K562 (cell line): ENCODE measurements around the gene TRIM13. TPM values are rescaled to one million over a fixed set of nuclear protein-coding genes. Genes with fewer than 3 reads are reported as not detected.

Experiments used
- ATAC-seq: fragments of 200-7000 bp; cut with Tn5 transposase; 3 replicates; pipeline ENCODE4 v1.9.1; 2020; ENCODE audit warnings: moderate library complexity
- BruUV-seq: library from RNA; stranded (reverse); fragments of 400-500 nt; replicated peaks from 2 replicates; lab custom pipeline; 2021; lab: Mats Ljungman, UMichigan
- CTCF ChIA-PET: fragments of 300-600 bp; formaldehyde crosslinking; extraction: SDS; loops from one replicate; lab custom pipeline; 2021; ENCODE audit warnings: low intra/inter-chr PET ratio; lab: Yijun Ruan, JAX
- POLR2A ChIA-PET: fragments of 300-600, 350-650 bp; sonication (Branson Sonifier 250); formaldehyde crosslinking; extraction: SDS; loops from one replicate; lab custom pipeline; 2021; ENCODE audit warnings: antibody characterized with exemption, inconsistent platforms; lab: Yijun Ruan, JAX
- DNase-seq, 4 experiments: peaks; one replicate each; pipeline versions ENCODE4 v3.0.0 to v3.0.0-alpha.2; 2011 to 2018; ENCODE audit warnings: low spot score in 3 of 4, mixed read lengths in 3 of 4; ENCODE audit errors: extremely low read depth in 1 of 4
- FAIRE-seq: peaks from 2 replicates; lab custom pipeline; 2011; peaks lifted over from hg19 to GRCh38; lab: Jason Lieb, UNC
- H2AFZ ChIP-seq: 2 replicates; pipeline ENCODE4 v1.6.0; 2011; ENCODE audit warnings: low read depth, low read length, control low read depth, inconsistent platforms
- H3K27ac ChIP-seq: fragments of 200-600 bp; 3 replicates; pipeline ENCODE4 v1.8.0; 2011; ENCODE audit warnings: low read depth, mild to moderate bottlenecking, control low read depth, inconsistent platforms, low read length, moderate library complexity, mixed read lengths; ENCODE audit errors: extremely low read depth
- H3K27me3 ChIP-seq, 2 experiments: fragments of 300-600 bp in 1 of 2; 2 replicates in 1 of 2; 3 replicates in 1 of 2; pipeline versions ENCODE4 v1.6.0 to v1.8.0; 2011; ENCODE audit warnings: inconsistent platforms in 2 of 2, low read length in 2 of 2, mild to moderate bottlenecking in 1 of 2, mixed read lengths in 1 of 2, moderate library complexity in 1 of 2; ENCODE audit not compliant: control insufficient read depth in 2 of 2, insufficient read depth in 2 of 2
- H3K36me3 ChIP-seq: fragments of 300-600 bp; 3 replicates; pipeline ENCODE4 v1.8.0; 2011; ENCODE audit warnings: mild to moderate bottlenecking, low read length, inconsistent platforms; ENCODE audit not compliant: control insufficient read depth, insufficient read depth
- H3K4me1 ChIP-seq, 2 experiments: fragments of 200-600 bp in 1 of 2; replicated peaks in 1 of 2; 2 replicates in 1 of 2; 3 replicates in 1 of 2; pipeline versions ENCODE4 v1.5.1 to v1.8.0; 2011; ENCODE audit warnings: inconsistent platforms in 2 of 2, low read length in 2 of 2, mild to moderate bottlenecking in 1 of 2, mixed read lengths in 1 of 2, moderate library complexity in 1 of 2; ENCODE audit not compliant: control insufficient read depth in 2 of 2, insufficient read depth in 2 of 2
- H3K4me2 ChIP-seq: 2 replicates; pipeline ENCODE4 v1.6.1; 2011; ENCODE audit warnings: low read length, control low read depth, inconsistent platforms, mixed read lengths; ENCODE audit not compliant: insufficient read depth
- H3K4me3 ChIP-seq: fragments of 200-600 bp; sonication (generic), shearing (Covaris generic); 2 replicates; pipeline ENCODE4 v1.5.1; 2016; ENCODE audit warnings: control low read depth, inconsistent platforms
- H3K79me2 ChIP-seq: fragments of 200-600 bp; 3 replicates; pipeline ENCODE4 v1.8.0; 2011; ENCODE audit warnings: low read length, inconsistent platforms; ENCODE audit not compliant: control insufficient read depth, insufficient read depth
- H3K9ac ChIP-seq, 2 experiments: 2 replicates each; pipeline versions ENCODE4 v1.6.0 to v1.6.1; 2011; ENCODE audit warnings: low read depth in 2 of 2, low read length in 2 of 2, control low read depth in 1 of 2, inconsistent platforms in 1 of 2, mild to moderate bottlenecking in 1 of 2, mixed read lengths in 1 of 2; ENCODE audit not compliant: insufficient read depth in 1 of 2
- H3K9me1 ChIP-seq: one replicate; pipeline ENCODE4 v1.6.0; 2011; ENCODE audit warnings: inconsistent platforms, mild to moderate bottlenecking, low read length, moderate library complexity; ENCODE audit not compliant: control insufficient read depth, insufficient read depth
- H3K9me3 ChIP-seq: replicated peaks from 2 replicates; pipeline ENCODE4 v1.5.1; 2011; ENCODE audit warnings: low read depth, low read length, inconsistent platforms; ENCODE audit not compliant: control insufficient read depth, insufficient read depth
- H4K20me1 ChIP-seq: replicated peaks from 2 replicates; pipeline ENCODE4 v1.6.1; 2011; ENCODE audit warnings: low read length, inconsistent platforms, mixed read lengths; ENCODE audit not compliant: control insufficient read depth, insufficient read depth
- ARID1B ChIP-seq: fragments of 450-650 bp; IDR thresholded peaks from 2 replicates; pipeline ENCODE4 v1.6.1; 2016; ENCODE audit warnings: antibody characterized with exemption, mild to moderate bottlenecking, inconsistent platforms
- E2F3 ChIP-seq: fragments of 250-450 bp; sonication (Bioruptor Pico); IDR thresholded peaks from 2 replicates; pipeline ENCODE4 v1.4.0; 2020; ENCODE audit warnings: mild to moderate bottlenecking
- E2F4 ChIP-seq: sonication (generic); formaldehyde crosslinking; IDR thresholded peaks from 2 replicates; pipeline ENCODE4 v1.8.0; 2022; ENCODE audit warnings: mild to moderate bottlenecking, low read depth, missing genetic modification reagents
- EGR1 ChIP-seq: fragments of 450-650 bp; conservative IDR thresholded peaks from 2 replicates; pipeline ENCODE4 v1.6.1; 2017; ENCODE audit warnings: mild to moderate bottlenecking
- ESRRA ChIP-seq: fragments of 450-650 bp; IDR thresholded peaks from 2 replicates; pipeline ENCODE4 v1.6.1; 2014; ENCODE audit warnings: low read depth, mild to moderate bottlenecking, moderate library complexity, borderline replicate concordance
- FOXP1 ChIP-seq: sonication (generic); formaldehyde crosslinking; IDR thresholded peaks from 2 replicates; pipeline ENCODE4 v1.8.0; 2022; ENCODE audit warnings: mild to moderate bottlenecking, missing genetic modification reagents
- LARP7 ChIP-seq: fragments of 450-650 bp; IDR thresholded peaks from 2 replicates; pipeline ENCODE4 v1.6.1; 2016
- MYNN ChIP-seq, 2 experiments: sonication (generic); formaldehyde crosslinking in 1 of 2; IDR thresholded peaks; 2 replicates each; pipeline versions ENCODE4 v1.5.0 to v1.6.1; 2016 to 2020; ENCODE audit warnings: antibody characterized with exemption in 1 of 2, missing genetic modification reagents in 1 of 2
- NFXL1 ChIP-seq: fragments of 450-650 bp; formaldehyde crosslinking; IDR thresholded peaks from 2 replicates; pipeline ENCODE4 v1.4.0; 2021; ENCODE audit warnings: mild to moderate bottlenecking
- PHF20 ChIP-seq: fragments of 450-650 bp; IDR thresholded peaks from 2 replicates; pipeline ENCODE4 v1.6.1; 2018; ENCODE audit not compliant: partially characterized antibody
- RBM22 ChIP-seq: fragments of 200-400 bp; formaldehyde crosslinking; IDR thresholded peaks from 2 replicates; pipeline ENCODE4 v1.6.1; 2018; ENCODE audit warnings: low read length, low read depth; ENCODE audit not compliant: poor library complexity, severe bottlenecking
- RUNX1 ChIP-seq: sonication (generic); IDR thresholded peaks from 2 replicates; pipeline ENCODE4 v1.6.1; 2016; ENCODE audit warnings: antibody characterized with exemption, low read depth
- SAP30 ChIP-seq: fragments of 200-600 bp; sonication (generic); IDR thresholded peaks from 2 replicates; pipeline ENCODE4 v1.6.1; 2012; ENCODE audit warnings: borderline replicate concordance, low read depth, mild to moderate bottlenecking, moderate library complexity, low read length, control low read depth, inconsistent platforms; ENCODE audit not compliant: insufficient read depth, poor library complexity, severe bottlenecking
- SNRNP70 ChIP-seq: fragments of 200-400 bp; formaldehyde crosslinking; optimal IDR thresholded peaks from 2 replicates; pipeline ENCODE3; 2017; ENCODE audit warnings: low read depth, low read length
- STAT5A ChIP-seq: IDR thresholded peaks from 2 replicates; pipeline ENCODE4 v1.6.1; 2012; ENCODE audit warnings: low read length, inconsistent platforms, borderline replicate concordance
- ZBTB7A ChIP-seq: IDR thresholded peaks from 2 replicates; pipeline ENCODE4 v1.6.1; 2011; ENCODE audit warnings: low read depth, mild to moderate bottlenecking, low read length, moderate library complexity, borderline replicate concordance; ENCODE audit not compliant: control insufficient read depth
- ZHX1 ChIP-seq: fragments of 150-350 bp; conservative IDR thresholded peaks from 2 replicates; pipeline ENCODE4 v1.6.1; 2014; ENCODE audit warnings: low read length
- ZNF445 ChIP-seq: fragments of 250-450 bp; sonication (Bioruptor Pico); IDR thresholded peaks from 2 replicates; pipeline ENCODE4 v1.4.0; 2020; ENCODE audit warnings: low read depth, mild to moderate bottlenecking, moderate library complexity
- ZNF717 ChIP-seq: fragments of 250-450 bp; sonication (Bioruptor Pico); IDR thresholded peaks from 2 replicates; pipeline ENCODE4 v1.5.0; 2021
- ZNF766 ChIP-seq: fragments of 200-800 bp; sonication (Bioruptor generic); conservative IDR thresholded peaks from 2 replicates; pipeline ENCODE4 v1.6.1; 2016; ENCODE audit warnings: missing genetic modification characterization, missing compliant biosample characterization
- WGBS: fragments of 100-300 bp; shearing (Covaris generic); methylation state at CpG from one replicate; pipeline ENCODE4 v1.1.6; 2016; ENCODE audit warnings: low coverage, mixed read lengths; ENCODE audit not compliant: insufficient coverage; ENCODE audit errors: missing lambda C conversion rate; 5-methylcytosine and 5-hydroxymethylcytosine counted together
- in situ Hi-C: fragments of 300-500 bp; cut with MboI; formaldehyde crosslinking; loops from 4 replicates; pipeline ENCODE4 v1.15.0; 2018; ENCODE audit warnings: inconsistent platforms, mixed read lengths
- intact Hi-C: fragments of 100-400 bp; cut with micrococcal nuclease; formaldehyde crosslinking; loops from 2 replicates; pipeline ENCODE4 v1.14.2; 2022
- polyA plus RNA-seq, 8 experiments: library from polyadenylated mRNA; depleted of rRNA in 4 of 8; stranded (reverse) in 5 of 8; unstranded in 3 of 8; fragments of >200 nt; fragmentation: Nextera tagmentation in 2 of 8; fragmentation: Illumina TruSeq in 1 of 8; extraction: Ambion mirVana in 2 of 8; extraction: Trizol in 1 of 8; gene quantifications; 2 replicates each; pipeline versions ENCODE4 v1.2.1 to v1.2.3, GENCODE V29; 2011 to 2014; ENCODE audit warnings: inconsistent platforms in 1 of 8, missing spikeins in 1 of 8
- total RNA-seq, 7 experiments: library from RNA; depleted of rRNA in 6 of 7; stranded (reverse); fragments of >200 nt in 6 of 7; fragmentation: Illumina TruSeq in 2 of 7; extraction: Trizol in 2 of 7; gene quantifications; 2 replicates each; pipeline versions ENCODE4 v1.2.1 to v1.2.3, GENCODE V29; 2011 to 2021; ENCODE audit warnings: low replicate concordance in 1 of 7

The TRIM13 gene
- total and polyA plus RNA-seq, 9 of the 15 experiments (the other 6 are each of a cell fraction or from before 2014, with no cell fraction given), result 12.1 to 30.6 (median 17.8) TPM

- TF ChIP-seq PHF20, result no peak
- TF ChIP-seq EGR1, result no peak
- TF ChIP-seq ZNF445, result no peak
- no peak for TF ChIP-seq MYNN (IDR thresholded peaks at IDR 0.05)
- no peak for TF ChIP-seq MYNN (CRISPR knock-in tag; IDR thresholded peaks at IDR 0.05)
- no peak for TF ChIP-seq ARID1B
- no peak for TF ChIP-seq ZBTB7A
- TF ChIP-seq STAT5A, result no peak
These were observed 9.7 kb downstream of the TRIM13 start (continued) for GRCh38 chr13:50006426-50007135.

- H4K20me1 ChIP-seq, result no peaks in the 10 kb centered on the region
- peaks cover 0 to 23% of the 10 kb centered on the region in 2 experiments; a peak in 2 of 5 replicates for H3K4me1 ChIP-seq
- no peaks in the 10 kb centered on the region for H3K9me3 ChIP-seq
- H3K36me3 ChIP-seq, result peaks cover 53% of the 10 kb centered on the region; the same call in 2 of the 3 replicates
- H2AFZ ChIP-seq, result no peak overlapping the region
- no peak overlapping the region for H3K9ac ChIP-seq
- intact Hi-C loops, result no loop called here
- FAIRE-seq (no peak), ATAC-seq (no peak), DNase-seq (no peak)
- H3K27me3 ChIP-seq, result no peaks in the 10 kb centered on the region
- no TSS peak for BruUV-seq
- H3K9me1 ChIP-seq, result no peaks in the 10 kb centered on the region
- peaks cover 40% of the 10 kb centered on the region for H3K79me2 ChIP-seq
- no peak overlapping the region for H3K4me3 ChIP-seq
- in situ Hi-C loops, result no loop called here
- ChIA-PET CTCF (no interaction called here), POLR2A (interaction anchor here (1.1 to 1.2 kb wide), 2 partner anchors 13 to 14 kb away, joined by 3 to 6 read pairs; partner anchors contain the start of gene TRIM13)
- H3K4me2 ChIP-seq, result no peak overlapping the region
- no peak overlapping the region for H3K27ac ChIP-seq
- WGBS, result 92% methylated on average over 1 of the region's 1 CpG
- no peak for TF ChIP-seq ZNF766 (CRISPR knock-in tag)
- no peak for TF ChIP-seq LARP7
- no peak for TF ChIP-seq SNRNP70
- no peak for TF ChIP-seq ESRRA
- no peak for TF ChIP-seq FOXP1
- no peak for TF ChIP-seq ZHX1
- TF ChIP-seq E2F4, result no peak
- no peak for TF ChIP-seq SAP30
- no peak for TF ChIP-seq NFXL1 (CRISPR knock-in tag)
- no peak for TF ChIP-seq RBM22
- TF ChIP-seq RUNX1, result no peak
- TF ChIP-seq ZNF717, result no peak
- no peak for TF ChIP-seq E2F3
These were observed 14.6 kb downstream of the TRIM13 start for GRCh38 chr13:50011461-50011860.
